Measurements from ENCODE around the gene QSER1. TPM values are rescaled to one million over a fixed set of nuclear protein-coding genes. Genes with fewer than 3 reads are reported as not detected.

Gene QSER1
- total RNA-seq, 1 experiment from 2014 or later = 74.0 TPM

DNA sequence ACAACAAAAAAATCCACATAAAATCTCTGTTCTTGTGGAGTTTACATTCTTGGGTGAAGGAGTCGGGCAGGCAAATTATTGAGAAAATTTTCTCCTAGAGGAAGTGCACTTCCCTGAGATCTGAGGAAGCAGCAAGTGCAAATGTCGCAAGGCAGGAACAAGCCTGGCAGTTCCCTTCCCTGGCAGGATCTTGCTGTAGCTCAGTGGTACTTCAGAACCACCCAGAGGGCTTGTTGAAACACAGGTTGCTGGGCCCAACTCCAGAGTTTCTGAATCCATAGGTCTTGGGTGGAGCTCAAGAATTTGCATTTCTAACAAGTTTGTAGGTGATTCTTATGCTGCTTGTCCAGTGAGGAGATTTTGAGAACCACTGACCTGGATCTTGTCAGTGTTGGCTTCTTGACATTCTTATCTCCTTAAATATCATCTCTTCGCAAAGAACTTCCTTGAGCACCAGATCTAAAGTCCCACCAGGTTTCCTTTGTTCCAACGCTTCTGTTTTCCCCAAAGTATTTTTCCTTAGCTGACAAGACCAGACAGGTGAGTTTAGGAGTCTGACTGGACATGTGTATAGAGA lies 9.6 kb downstream of the QSER1 start (continued):
- TF ChIP-seq, protein P1, sequence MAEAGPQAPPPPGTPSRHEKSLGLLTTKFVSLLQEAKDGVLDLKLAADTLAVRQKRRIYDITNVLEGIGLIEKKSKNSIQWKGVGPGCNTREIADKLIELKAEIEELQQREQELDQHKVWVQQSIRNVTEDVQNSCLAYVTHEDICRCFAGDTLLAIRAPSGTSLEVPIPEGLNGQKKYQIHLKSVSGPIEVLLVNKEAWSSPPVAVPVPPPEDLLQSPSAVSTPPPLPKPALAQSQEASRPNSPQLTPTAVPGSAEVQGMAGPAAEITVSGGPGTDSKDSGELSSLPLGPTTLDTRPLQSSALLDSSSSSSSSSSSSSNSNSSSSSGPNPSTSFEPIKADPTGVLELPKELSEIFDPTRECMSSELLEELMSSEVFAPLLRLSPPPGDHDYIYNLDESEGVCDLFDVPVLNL (CRISPR knock-in tag; IDR thresholded peaks at IDR 0.05; ENCODE audit: borderline replicate concordance, low read depth) = no peak

DNA sequence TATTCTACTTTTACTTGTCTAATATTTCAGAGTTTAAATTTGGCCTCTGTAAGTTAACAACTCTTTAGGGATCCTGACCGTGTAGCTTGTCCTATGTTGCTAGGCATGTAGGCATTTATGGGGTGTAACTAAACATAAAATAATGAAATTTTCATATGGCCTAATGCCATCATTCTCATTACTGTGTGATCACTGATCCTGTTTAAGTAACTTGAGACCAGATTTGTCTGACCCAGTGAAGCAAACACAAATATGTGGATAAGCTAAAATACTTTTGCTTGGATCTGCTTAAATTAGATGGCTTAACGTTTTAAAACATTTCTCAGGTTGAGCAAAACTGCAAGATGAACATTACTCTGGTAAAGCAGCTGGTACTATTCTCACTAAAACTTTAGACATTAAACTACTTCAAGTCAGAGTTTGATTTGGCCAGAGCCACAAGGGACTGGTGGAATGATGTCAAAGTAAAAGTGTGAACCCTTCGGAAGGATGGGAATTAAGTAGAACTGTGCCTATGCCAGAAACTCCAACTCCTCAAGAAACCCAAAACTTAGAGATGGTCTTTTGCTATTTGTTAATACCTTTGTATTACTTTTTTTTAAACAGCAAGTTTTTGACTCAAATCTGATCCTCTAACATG lies 12.5 kb downstream of the QSER1 start:
- peak overlapping the region; percentile 66 for H3K27ac Mint-ChIP-seq
- peaks cover 84% of the 10 kb centered on the region for H3K4me1 Mint-ChIP-seq
- ATAC-seq = no peak
- CTCF ChIA-PET = interaction anchor here (1.0 kb wide), 1 partner anchor 12 kb away, joined by 4 read pairs; the partner anchor contains the start of gene QSER1
- no peak for DNase-seq (ENCODE audit: low spot score)
- no peaks in the 10 kb centered on the region for H3K27me3 Mint-ChIP-seq (ENCODE audit: low read depth)
- TF ChIP-seq, protein P2, sequence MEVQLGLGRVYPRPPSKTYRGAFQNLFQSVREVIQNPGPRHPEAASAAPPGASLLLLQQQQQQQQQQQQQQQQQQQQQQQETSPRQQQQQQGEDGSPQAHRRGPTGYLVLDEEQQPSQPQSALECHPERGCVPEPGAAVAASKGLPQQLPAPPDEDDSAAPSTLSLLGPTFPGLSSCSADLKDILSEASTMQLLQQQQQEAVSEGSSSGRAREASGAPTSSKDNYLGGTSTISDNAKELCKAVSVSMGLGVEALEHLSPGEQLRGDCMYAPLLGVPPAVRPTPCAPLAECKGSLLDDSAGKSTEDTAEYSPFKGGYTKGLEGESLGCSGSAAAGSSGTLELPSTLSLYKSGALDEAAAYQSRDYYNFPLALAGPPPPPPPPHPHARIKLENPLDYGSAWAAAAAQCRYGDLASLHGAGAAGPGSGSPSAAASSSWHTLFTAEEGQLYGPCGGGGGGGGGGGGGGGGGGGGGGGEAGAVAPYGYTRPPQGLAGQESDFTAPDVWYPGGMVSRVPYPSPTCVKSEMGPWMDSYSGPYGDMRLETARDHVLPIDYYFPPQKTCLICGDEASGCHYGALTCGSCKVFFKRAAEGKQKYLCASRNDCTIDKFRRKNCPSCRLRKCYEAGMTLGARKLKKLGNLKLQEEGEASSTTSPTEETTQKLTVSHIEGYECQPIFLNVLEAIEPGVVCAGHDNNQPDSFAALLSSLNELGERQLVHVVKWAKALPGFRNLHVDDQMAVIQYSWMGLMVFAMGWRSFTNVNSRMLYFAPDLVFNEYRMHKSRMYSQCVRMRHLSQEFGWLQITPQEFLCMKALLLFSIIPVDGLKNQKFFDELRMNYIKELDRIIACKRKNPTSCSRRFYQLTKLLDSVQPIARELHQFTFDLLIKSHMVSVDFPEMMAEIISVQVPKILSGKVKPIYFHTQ (CRISPR knock-in tag; IDR thresholded peaks at IDR 0.05) = no peak
- TF ChIP-seq KAT7 (CRISPR knock-in tag; IDR thresholded peaks at IDR 0.05; ENCODE audit: borderline replicate concordance) = no peak
- no peak for TF ChIP-seq TEAD1 (CRISPR knock-in tag; IDR thresholded peaks at IDR 0.05)
- no peak for TF ChIP-seq ZBTB21 (CRISPR knock-in tag; IDR thresholded peaks at IDR 0.05; ENCODE audit: borderline replicate concordance)
- TF ChIP-seq ZNF396 (CRISPR knock-in tag; IDR thresholded peaks at IDR 0.05; ENCODE audit: borderline replicate concordance) = no peak
- TF ChIP-seq, protein P3, sequence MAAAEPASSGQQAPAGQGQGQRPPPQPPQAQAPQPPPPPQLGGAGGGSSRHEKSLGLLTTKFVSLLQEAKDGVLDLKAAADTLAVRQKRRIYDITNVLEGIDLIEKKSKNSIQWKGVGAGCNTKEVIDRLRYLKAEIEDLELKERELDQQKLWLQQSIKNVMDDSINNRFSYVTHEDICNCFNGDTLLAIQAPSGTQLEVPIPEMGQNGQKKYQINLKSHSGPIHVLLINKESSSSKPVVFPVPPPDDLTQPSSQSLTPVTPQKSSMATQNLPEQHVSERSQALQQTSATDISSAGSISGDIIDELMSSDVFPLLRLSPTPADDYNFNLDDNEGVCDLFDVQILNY (CRISPR knock-in tag; IDR thresholded peaks at IDR 0.05) = no peak
- no peak for TF ChIP-seq ZNF138 (CRISPR knock-in tag; conservative IDR thresholded peaks at IDR 0.05)
- TF ChIP-seq, protein P4, sequence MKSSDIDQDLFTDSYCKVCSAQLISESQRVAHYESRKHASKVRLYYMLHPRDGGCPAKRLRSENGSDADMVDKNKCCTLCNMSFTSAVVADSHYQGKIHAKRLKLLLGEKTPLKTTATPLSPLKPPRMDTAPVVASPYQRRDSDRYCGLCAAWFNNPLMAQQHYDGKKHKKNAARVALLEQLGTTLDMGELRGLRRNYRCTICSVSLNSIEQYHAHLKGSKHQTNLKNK (CRISPR knock-in tag; IDR thresholded peaks at IDR 0.05) = no peak
- H3K4me3 Mint-ChIP-seq = no peak overlapping the region
- H3K36me3 Mint-ChIP-seq = peaks cover 9% of the 10 kb centered on the region
- H3K9me3 Mint-ChIP-seq = no peaks in the 10 kb centered on the region
- POLR2A ChIA-PET = no interaction called here

DNA sequence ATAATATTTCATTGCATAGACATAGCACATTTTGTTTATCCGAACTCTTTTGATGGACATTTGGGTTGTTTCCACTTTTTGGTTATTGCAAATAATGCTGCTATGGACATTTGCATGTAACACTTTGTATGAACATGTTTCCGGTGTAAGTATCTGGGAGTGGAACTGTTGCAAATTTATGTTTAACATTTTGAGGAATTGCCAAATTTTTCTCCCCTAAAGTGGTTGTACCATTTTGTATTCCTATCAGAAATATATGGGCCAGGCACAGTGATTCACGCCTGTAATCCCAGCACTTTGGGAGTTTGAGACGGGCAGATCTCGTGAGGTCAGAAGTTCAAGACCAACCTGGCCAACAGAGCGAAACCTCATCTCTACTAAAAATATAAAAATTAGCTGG lies 16.0 kb downstream of the QSER1 start:
- peak overlapping the region; percentile 61 for H3K27ac Mint-ChIP-seq
- H3K4me1 Mint-ChIP-seq = peaks cover 73% of the 10 kb centered on the region
- no peaks in the 10 kb centered on the region for H3K9me3 Mint-ChIP-seq
- peaks cover 20% of the 10 kb centered on the region for H3K36me3 Mint-ChIP-seq
- CTCF ChIA-PET = no interaction called here
- ATAC-seq (no peak), DNase-seq (ENCODE audit: low spot score) (no peak)
- TF ChIP-seq, protein P5, sequence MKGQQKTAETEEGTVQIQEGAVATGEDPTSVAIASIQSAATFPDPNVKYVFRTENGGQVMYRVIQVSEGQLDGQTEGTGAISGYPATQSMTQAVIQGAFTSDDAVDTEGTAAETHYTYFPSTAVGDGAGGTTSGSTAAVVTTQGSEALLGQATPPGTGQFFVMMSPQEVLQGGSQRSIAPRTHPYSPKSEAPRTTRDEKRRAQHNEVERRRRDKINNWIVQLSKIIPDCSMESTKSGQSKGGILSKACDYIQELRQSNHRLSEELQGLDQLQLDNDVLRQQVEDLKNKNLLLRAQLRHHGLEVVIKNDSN (CRISPR knock-in tag; IDR thresholded peaks at IDR 0.05) = no peak
- TF ChIP-seq NR3C1 (CRISPR knock-in tag; conservative IDR thresholded peaks at IDR 0.05; ENCODE audit: low read depth) (no peak), CBFB (CRISPR knock-in tag; IDR thresholded peaks at IDR 0.05; ENCODE audit: low read depth) (no peak)
- no peaks in the 10 kb centered on the region for H3K27me3 Mint-ChIP-seq (ENCODE audit: low read depth)
- H3K4me3 Mint-ChIP-seq = no peak overlapping the region
- POLR2A ChIA-PET = no interaction called here

DNA sequence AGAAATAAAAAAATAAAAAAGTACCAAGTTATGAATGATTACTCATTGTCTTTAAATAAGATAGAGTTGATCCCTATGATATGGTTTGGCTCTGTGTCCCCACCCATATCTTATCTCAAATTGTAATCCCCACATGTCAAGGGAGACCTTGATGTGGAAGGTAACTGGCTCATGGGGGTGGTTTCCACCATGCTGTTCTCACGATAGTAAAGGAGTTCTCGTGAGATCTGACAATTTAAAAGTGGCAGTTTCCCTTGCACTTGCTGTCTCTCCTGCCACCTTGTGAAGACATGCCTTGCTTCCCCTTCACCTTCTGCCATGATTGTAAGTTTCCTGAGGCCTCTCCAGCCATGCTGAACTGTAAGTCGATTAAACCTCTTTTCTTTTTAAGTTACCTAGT lies 18.8 kb downstream of the QSER1 start:
- ATAC-seq (no peak), DNase-seq (ENCODE audit: low spot score) (no peak)
- Mint-ChIP-seq H3K27me3 (ENCODE audit: low read depth) (no peaks in the 10 kb centered on the region), H3K27ac (peak overlapping the region; percentile 67), H3K4me3 (no peak overlapping the region), H3K4me1 (peaks cover 54% of the 10 kb centered on the region), H3K36me3 (peaks cover 20% of the 10 kb centered on the region), H3K9me3 (no peaks in the 10 kb centered on the region)
- CTCF ChIA-PET = no interaction called here
- POLR2A ChIA-PET = no interaction called here
- TF ChIP-seq SMAD4 (CRISPR knock-in tag; IDR thresholded peaks at IDR 0.05) (no peak), SP1 (CRISPR knock-in tag; conservative IDR thresholded peaks at IDR 0.05) (no peak), ZNF232 (CRISPR knock-in tag; IDR thresholded peaks at IDR 0.05) (no peak)
- TF ChIP-seq, protein P6, sequence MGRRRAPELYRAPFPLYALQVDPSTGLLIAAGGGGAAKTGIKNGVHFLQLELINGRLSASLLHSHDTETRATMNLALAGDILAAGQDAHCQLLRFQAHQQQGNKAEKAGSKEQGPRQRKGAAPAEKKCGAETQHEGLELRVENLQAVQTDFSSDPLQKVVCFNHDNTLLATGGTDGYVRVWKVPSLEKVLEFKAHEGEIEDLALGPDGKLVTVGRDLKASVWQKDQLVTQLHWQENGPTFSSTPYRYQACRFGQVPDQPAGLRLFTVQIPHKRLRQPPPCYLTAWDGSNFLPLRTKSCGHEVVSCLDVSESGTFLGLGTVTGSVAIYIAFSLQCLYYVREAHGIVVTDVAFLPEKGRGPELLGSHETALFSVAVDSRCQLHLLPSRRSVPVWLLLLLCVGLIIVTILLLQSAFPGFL (CRISPR knock-in tag; IDR thresholded peaks at IDR 0.05; ENCODE audit: borderline replicate concordance) = no peak
- TF ChIP-seq, protein P7, sequence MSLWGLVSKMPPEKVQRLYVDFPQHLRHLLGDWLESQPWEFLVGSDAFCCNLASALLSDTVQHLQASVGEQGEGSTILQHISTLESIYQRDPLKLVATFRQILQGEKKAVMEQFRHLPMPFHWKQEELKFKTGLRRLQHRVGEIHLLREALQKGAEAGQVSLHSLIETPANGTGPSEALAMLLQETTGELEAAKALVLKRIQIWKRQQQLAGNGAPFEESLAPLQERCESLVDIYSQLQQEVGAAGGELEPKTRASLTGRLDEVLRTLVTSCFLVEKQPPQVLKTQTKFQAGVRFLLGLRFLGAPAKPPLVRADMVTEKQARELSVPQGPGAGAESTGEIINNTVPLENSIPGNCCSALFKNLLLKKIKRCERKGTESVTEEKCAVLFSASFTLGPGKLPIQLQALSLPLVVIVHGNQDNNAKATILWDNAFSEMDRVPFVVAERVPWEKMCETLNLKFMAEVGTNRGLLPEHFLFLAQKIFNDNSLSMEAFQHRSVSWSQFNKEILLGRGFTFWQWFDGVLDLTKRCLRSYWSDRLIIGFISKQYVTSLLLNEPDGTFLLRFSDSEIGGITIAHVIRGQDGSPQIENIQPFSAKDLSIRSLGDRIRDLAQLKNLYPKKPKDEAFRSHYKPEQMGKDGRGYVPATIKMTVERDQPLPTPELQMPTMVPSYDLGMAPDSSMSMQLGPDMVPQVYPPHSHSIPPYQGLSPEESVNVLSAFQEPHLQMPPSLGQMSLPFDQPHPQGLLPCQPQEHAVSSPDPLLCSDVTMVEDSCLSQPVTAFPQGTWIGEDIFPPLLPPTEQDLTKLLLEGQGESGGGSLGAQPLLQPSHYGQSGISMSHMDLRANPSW (CRISPR knock-in tag; conservative IDR thresholded peaks at IDR 0.05; ENCODE audit: low read depth) = no peak
